Adrenal gland (tissue), 5 donors: Measurements from ENCODE around the gene GRID1.

ENCODE experiments used
- CTCF ChIP-seq, 6 experiments: fragments of 450-650 bp in 4 of 6; fragments of 200-600 bp in 2 of 6; sonication (generic) in 1 of 6; IDR thresholded peaks; 1 replicate in 5 of 6; 2 replicates in 1 of 6; pipeline versions ENCODE4 v1.5.1 to v1.8.0; 2016 to 2021; ENCODE audit warnings: antibody characterized with exemption in 6 of 6, mild to moderate bottlenecking in 2 of 6, moderate library complexity in 1 of 6
- POLR2A ChIP-seq, 2 donors: fragments of 450-650 bp; IDR thresholded peaks; one replicate each; pipeline ENCODE4 v1.6.1; 2017; ENCODE audit warnings: antibody characterized with exemption in 2 of 2, mild to moderate bottlenecking in 2 of 2, moderate library complexity in 1 of 2
- donor health status: DM: no; HTN: no; CAD: no.

DNA sequence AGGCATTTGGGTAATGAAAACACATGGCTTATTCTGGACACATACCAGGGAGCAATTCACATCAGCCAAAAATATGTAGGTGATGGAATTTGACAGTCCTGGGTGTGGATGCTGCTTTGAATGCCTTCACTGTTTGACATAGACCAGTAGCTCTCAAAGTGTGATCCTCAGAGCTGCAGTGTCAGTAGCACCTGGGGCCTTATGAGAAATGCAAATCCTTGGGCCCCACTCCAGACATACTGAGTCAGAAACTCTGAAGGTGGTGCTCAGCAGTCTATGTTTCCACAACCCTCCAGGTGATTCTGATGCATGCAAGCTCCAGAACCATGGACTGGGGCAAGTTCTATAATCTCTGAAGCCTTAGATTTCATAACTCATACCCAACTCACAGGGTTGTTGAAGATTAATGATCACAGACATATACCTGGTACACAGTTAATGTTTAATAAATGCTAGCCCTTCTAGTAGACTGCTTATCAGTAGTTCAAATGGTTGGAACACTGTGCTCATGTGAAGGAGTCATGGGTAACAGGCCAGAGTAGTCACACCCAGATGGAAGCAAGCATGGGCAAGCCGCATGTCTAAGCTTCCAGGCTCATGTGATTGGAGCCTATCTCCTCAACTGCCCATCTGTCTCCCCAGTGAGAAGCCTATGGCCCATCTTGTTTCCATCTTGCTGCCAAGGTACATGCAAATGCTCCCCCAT lies 715.7 kb downstream of the GRID1 start:
- TF ChIP-seq POLR2A (IDR thresholded peaks at IDR 0.05) (no peak), CTCF (IDR thresholded peaks at IDR 0.05) (no peak)
